ENCODE measurements around the gene EPHB1.

Gene EPHB1

GRCh38 chr3:134852893-134853351, 57.9 kb downstream of the EPHB1 start:
- no peak for DNase-seq

GRCh38 chr3:134854254-134854653, 59.2 kb downstream of the EPHB1 start:
- DNase-seq: no peak

GRCh38 chr3:134857356-134857755, 62.3 kb downstream of the EPHB1 start:
- DNase-seq: no peak

GRCh38 chr3:134857776-134858362, 62.8 kb downstream of the EPHB1 start:
- DNase-seq: no peak

- DNase-seq: no peak
These were observed 63.5 kb downstream of the EPHB1 start for GRCh38 chr3:134858441-134859035.

GRCh38 chr3:134859341-134859740, 64.3 kb downstream of the EPHB1 start:
- no peak for DNase-seq

GRCh38 chr3:134860141-134860540, 65.1 kb downstream of the EPHB1 start:
- DNase-seq: peak; percentile 41

- DNase-seq: no peak
These were observed 68.9 kb downstream of the EPHB1 start for GRCh38 chr3:134863915-134864314.

GRCh38 chr3:134864636-134865035, 69.6 kb downstream of the EPHB1 start:
- no peak for DNase-seq

GRCh38 chr3:134867277-134867676, 72.2 kb downstream of the EPHB1 start:
- no peak for DNase-seq

- no peak for DNase-seq
These were observed 74.2 kb downstream of the EPHB1 start for GRCh38 chr3:134869153-134869726.

- DNase-seq: no peak
These were observed 76.8 kb downstream of the EPHB1 start for GRCh38 chr3:134871818-134872217.

GRCh38 chr3:134872440-134873388, 77.7 kb downstream of the EPHB1 start:
- no peak for DNase-seq

- DNase-seq: no peak
These were observed 78.7 kb downstream of the EPHB1 start for GRCh38 chr3:134873789-134874188.

- DNase-seq: peak; percentile 76
These were observed 79.8 kb downstream of the EPHB1 start for GRCh38 chr3:134874737-134875413.

- DNase-seq: no peak
These were observed 81.8 kb downstream of the EPHB1 start for GRCh38 chr3:134876836-134877235.

- no peak for DNase-seq
These were observed 82.7 kb downstream of the EPHB1 start for GRCh38 chr3:134877788-134878187.

- no peak for DNase-seq
These were observed 84.9 kb downstream of the EPHB1 start for GRCh38 chr3:134879990-134880389.

GRCh38 chr3:134880431-134880830, 85.4 kb downstream of the EPHB1 start:
- DNase-seq: no peak

- no peak for DNase-seq
These were observed 86.2 kb downstream of the EPHB1 start for GRCh38 chr3:134881305-134881704.

- DNase-seq: no peak
These were observed 88.8 kb downstream of the EPHB1 start for GRCh38 chr3:134883697-134884385.

Data from DMS79 (cell line).